Activated naive CD4-positive, alpha-beta T cell treated with anti-CD3 and anti-CD28 coated beads, Interleukin-2, amount 50 U/mL, for 24 hours (primary cell): ENCODE data around the gene LUC7L3.
A peak's percentile ranks its signal among the peaks of the same experiment; 100 is the strongest.

Experiments
- H3K27ac Mint-ChIP-seq: one replicate; pipeline ENCODE4 v1.8.0; 2021; ENCODE audit warnings: mild to moderate bottlenecking, mixed read lengths
- H3K27me3 Mint-ChIP-seq: one replicate; pipeline ENCODE4 v1.8.0; 2021; ENCODE audit warnings: mixed read lengths
- H3K36me3 Mint-ChIP-seq: one replicate; pipeline ENCODE4 v1.8.0; 2021; ENCODE audit warnings: mixed read lengths
- H3K4me1 Mint-ChIP-seq: one replicate; pipeline ENCODE4 v1.8.0; 2021; ENCODE audit warnings: mixed read lengths
- H3K4me3 Mint-ChIP-seq: one replicate; pipeline ENCODE4 v1.8.0; 2021; ENCODE audit warnings: mild to moderate bottlenecking, mixed read lengths
- H3K9me3 Mint-ChIP-seq: one replicate; pipeline ENCODE4 v1.8.0; 2021; ENCODE audit warnings: mixed read lengths

Gene LUC7L3

GRCh38 chr17:50775926-50776325, 56.5 kb downstream of the LUC7L3 start:
- no peak overlapping the region for H3K27ac Mint-ChIP-seq
- H3K4me3 Mint-ChIP-seq: no peak overlapping the region

GRCh38 chr17:50778471-50778870, 59.1 kb downstream of the LUC7L3 start:
- no peaks in the 10 kb centered on the region for H3K27me3 Mint-ChIP-seq
- no peak overlapping the region for H3K27ac Mint-ChIP-seq
- H3K9me3 Mint-ChIP-seq: no peaks in the 10 kb centered on the region
- H3K4me1 Mint-ChIP-seq: peaks cover 34% of the 10 kb centered on the region
- H3K36me3 Mint-ChIP-seq: no peaks in the 10 kb centered on the region
- no peak overlapping the region for H3K4me3 Mint-ChIP-seq

More at GRCh38 chr17:50775926-50776325, 56.5 kb downstream of the LUC7L3 start:
- Mint-ChIP-seq H3K27me3 (no peaks in the 10 kb centered on the region), H3K9me3 (no peaks in the 10 kb centered on the region), H3K4me1 (peaks cover 22% of the 10 kb centered on the region), H3K36me3 (no peaks in the 10 kb centered on the region)

DNA sequence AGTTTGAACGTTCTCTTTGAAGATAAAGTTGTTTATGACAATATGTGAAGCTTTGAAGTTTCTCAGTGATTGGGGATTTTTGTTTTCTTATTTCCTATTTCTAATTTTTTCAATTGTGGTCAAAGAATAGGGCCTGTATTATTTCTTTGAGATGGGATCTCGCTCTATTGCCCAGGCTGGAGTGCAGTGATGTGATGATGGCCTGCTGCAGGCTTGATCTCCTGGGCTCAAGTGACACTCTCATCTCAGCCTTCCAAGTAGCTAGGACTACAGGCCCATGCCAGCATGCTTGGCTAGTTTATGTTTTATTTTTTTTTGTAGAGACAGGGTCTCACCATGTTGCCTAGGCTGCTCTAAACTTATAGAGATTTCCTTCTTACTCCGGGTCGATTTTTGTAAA, 59.6 kb downstream of the LUC7L3 start:
- Mint-ChIP-seq H3K27me3 (no peaks in the 10 kb centered on the region), H3K4me1 (peaks cover 34% of the 10 kb centered on the region), H3K36me3 (no peaks in the 10 kb centered on the region), H3K27ac (peak overlapping the region; percentile 17), H3K4me3 (no peak overlapping the region), H3K9me3 (no peaks in the 10 kb centered on the region)

DNA sequence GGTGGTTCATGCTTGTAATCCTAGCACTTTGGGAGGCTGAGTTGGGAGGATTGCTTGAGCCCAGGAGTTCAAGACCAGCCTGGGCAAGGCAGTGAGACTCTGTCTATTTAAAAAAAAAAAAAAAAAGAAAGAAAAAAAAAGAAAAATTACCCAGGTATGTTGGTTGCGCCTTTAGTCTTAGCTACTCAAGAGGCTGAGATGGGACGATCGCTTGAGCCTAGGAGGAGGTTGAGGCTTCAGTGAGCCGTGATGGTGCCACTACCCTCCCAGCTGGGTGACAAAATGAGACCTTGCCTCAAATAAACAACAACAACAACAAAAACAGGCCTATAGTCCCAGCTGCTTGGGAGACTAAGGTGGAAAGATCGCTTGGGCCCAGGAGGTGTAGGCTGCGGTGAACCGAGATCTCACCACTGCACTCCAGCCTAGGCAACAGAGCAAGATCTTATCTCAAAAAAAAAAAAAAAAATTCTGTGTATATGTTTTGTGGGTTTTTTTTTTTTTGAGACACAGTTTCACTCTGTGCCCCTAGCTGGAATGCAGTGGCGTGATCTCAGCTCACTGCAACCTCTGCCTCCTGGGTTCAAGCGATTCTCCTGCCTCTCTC, 60.4 kb downstream of the LUC7L3 start:
- Mint-ChIP-seq H3K27me3 (no peaks in the 10 kb centered on the region), H3K27ac (peak overlapping the region; percentile 10), H3K4me3 (peak overlapping the region; percentile 38)

GRCh38 chr17:50781167-50781566, 61.8 kb downstream of the LUC7L3 start:
- no peaks in the 10 kb centered on the region for H3K36me3 Mint-ChIP-seq
- peaks cover 34% of the 10 kb centered on the region for H3K4me1 Mint-ChIP-seq
- no peaks in the 10 kb centered on the region for H3K9me3 Mint-ChIP-seq
- H3K27me3 Mint-ChIP-seq: no peaks in the 10 kb centered on the region
- H3K27ac Mint-ChIP-seq: no peak overlapping the region
- H3K4me3 Mint-ChIP-seq: peak overlapping the region; percentile 63

More for the DNA sequence above, 60.4 kb downstream of the LUC7L3 start:
- H3K36me3 Mint-ChIP-seq: no peaks in the 10 kb centered on the region
- H3K9me3 Mint-ChIP-seq: no peaks in the 10 kb centered on the region
- H3K4me1 Mint-ChIP-seq: peaks cover 34% of the 10 kb centered on the region

DNA sequence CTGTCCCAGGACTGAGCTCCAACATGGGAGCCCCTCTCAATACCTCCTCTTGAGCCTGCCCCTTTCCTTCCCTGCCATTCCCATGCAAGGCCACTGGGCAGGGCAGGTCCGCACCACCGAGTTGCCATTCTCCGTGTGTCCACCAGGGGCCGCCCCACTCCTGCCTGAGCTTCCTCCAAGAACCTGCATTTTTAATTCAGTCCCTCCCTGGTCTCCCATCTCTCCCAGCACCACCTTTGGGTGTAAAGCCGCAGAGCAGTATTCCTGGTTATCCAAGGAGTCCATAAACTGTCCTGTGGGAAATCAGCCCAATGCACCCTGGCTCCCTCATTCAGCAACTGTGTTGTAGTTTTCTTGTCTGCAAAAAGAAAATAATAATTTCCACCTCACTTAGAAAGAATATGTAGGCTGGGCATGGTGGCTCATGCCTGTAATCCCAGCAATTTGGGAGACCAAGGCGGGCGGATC, 63.8 kb downstream of the LUC7L3 start:
- H3K9me3 Mint-ChIP-seq: no peaks in the 10 kb centered on the region
- H3K36me3 Mint-ChIP-seq: no peaks in the 10 kb centered on the region
- H3K27me3 Mint-ChIP-seq: no peaks in the 10 kb centered on the region
- peaks cover 34% of the 10 kb centered on the region for H3K4me1 Mint-ChIP-seq
- peak overlapping the region; percentile 39 for H3K27ac Mint-ChIP-seq
- no peak overlapping the region for H3K4me3 Mint-ChIP-seq

GRCh38 chr17:50783905-50784304, 64.5 kb downstream of the LUC7L3 start:
- H3K9me3 Mint-ChIP-seq: no peaks in the 10 kb centered on the region
- no peaks in the 10 kb centered on the region for H3K36me3 Mint-ChIP-seq
- H3K27ac Mint-ChIP-seq: no peak overlapping the region
- no peak overlapping the region for H3K4me3 Mint-ChIP-seq
- H3K4me1 Mint-ChIP-seq: peaks cover 29% of the 10 kb centered on the region
- H3K27me3 Mint-ChIP-seq: no peaks in the 10 kb centered on the region

- no peak overlapping the region for H3K27ac Mint-ChIP-seq
- H3K27me3 Mint-ChIP-seq: no peaks in the 10 kb centered on the region
- H3K36me3 Mint-ChIP-seq: no peaks in the 10 kb centered on the region
- peaks cover 17% of the 10 kb centered on the region for H3K4me1 Mint-ChIP-seq
- no peaks in the 10 kb centered on the region for H3K9me3 Mint-ChIP-seq
- H3K4me3 Mint-ChIP-seq: no peak overlapping the region
Measured at GRCh38 chr17:50785126-50785525, 65.7 kb downstream of the LUC7L3 start.

DNA sequence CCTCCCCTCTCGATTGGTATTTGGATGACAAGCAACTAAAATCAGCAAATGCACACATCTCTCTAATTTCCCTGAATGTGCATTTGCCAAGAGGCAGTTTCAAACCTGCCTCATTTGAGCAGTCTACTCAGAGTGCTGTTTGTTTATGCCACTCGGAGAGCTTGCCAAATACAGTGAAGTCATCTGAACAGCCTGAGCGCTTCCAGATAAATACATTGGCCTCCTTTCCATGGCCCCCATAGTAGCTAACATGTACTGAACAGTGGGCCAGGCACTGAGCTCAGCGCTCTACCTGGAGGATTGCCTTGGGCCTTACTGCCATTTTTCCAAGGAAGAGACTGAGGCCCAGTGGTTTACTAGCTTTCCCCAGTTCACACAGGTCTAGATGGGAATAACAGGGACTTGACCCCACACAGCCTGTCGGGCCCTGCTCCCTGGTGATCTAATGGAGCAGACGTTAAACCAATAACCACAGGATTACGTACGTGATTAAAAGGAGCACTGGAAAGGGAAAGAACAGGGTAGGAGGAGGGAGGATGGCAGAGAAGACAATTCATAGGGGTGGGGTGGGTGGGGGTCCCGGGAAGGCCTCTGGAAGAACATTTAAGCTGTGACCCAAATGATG, 66.7 kb downstream of the LUC7L3 start:
- Mint-ChIP-seq H3K4me1 (peaks cover 11% of the 10 kb centered on the region), H3K9me3 (no peaks in the 10 kb centered on the region), H3K4me3 (no peak overlapping the region), H3K36me3 (no peaks in the 10 kb centered on the region), H3K27me3 (no peaks in the 10 kb centered on the region), H3K27ac (no peak overlapping the region)

DNA sequence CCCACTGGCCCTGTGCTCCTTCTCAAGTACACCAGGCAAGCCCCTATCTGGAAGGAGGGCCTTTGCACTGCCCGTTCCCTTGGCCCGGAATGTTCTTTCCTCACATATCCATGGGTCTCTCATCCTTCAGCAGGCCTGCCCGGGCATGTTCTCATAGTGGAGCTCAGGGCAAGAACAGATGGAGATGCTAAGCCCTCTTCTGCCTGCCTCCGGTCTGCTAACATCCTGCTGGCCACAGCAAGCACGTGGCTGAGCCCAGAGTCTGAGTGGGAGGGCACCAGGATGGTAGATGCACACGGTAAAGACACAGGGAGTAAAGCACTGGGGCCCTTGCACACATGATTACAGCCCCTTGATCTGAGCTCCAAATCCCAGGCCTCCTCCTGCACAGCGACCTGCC, 67.7 kb downstream of the LUC7L3 start:
- H3K27me3 Mint-ChIP-seq: no peaks in the 10 kb centered on the region
- H3K36me3 Mint-ChIP-seq: no peaks in the 10 kb centered on the region
- H3K27ac Mint-ChIP-seq: no peak overlapping the region
- H3K9me3 Mint-ChIP-seq: no peaks in the 10 kb centered on the region
- H3K4me1 Mint-ChIP-seq: peaks cover 5% of the 10 kb centered on the region
- H3K4me3 Mint-ChIP-seq: no peak overlapping the region

- Mint-ChIP-seq H3K4me3 (no peak overlapping the region), H3K27me3 (no peaks in the 10 kb centered on the region), H3K27ac (no peak overlapping the region), H3K9me3 (no peaks in the 10 kb centered on the region), H3K36me3 (no peaks in the 10 kb centered on the region), H3K4me1 (no peaks in the 10 kb centered on the region)
Measured at GRCh38 chr17:50790618-50791017, 71.2 kb downstream of the LUC7L3 start.

GRCh38 chr17:50792132-50792531, 72.7 kb downstream of the LUC7L3 start:
- Mint-ChIP-seq H3K4me3 (no peak overlapping the region), H3K36me3 (no peaks in the 10 kb centered on the region), H3K4me1 (no peaks in the 10 kb centered on the region)

DNA sequence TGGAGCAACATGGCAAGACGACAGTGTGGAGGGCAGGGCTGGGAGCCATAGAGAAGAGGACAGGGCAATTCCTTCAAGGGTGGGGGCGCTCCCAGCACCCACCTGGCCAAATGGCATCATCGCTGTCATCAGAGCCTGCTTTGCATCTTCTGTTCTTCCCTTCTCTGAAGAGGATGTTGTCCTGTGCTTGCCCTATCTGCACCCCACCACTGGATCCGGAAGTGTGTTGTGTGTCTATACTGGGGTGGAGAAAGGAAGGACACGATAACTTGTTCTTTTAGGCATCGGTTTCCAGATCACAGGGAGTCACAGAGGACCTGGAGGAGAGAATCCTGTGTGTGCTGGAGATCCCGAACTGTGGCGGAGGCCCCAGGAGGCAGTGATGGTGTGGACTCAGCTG, 73.6 kb downstream of the LUC7L3 start:
- H3K27ac Mint-ChIP-seq: no peak overlapping the region
- H3K27me3 Mint-ChIP-seq: no peaks in the 10 kb centered on the region
- no peaks in the 10 kb centered on the region for H3K4me1 Mint-ChIP-seq

More at GRCh38 chr17:50792132-50792531, 72.7 kb downstream of the LUC7L3 start:
- H3K9me3 Mint-ChIP-seq: no peaks in the 10 kb centered on the region
- no peaks in the 10 kb centered on the region for H3K27me3 Mint-ChIP-seq
- no peak overlapping the region for H3K27ac Mint-ChIP-seq

GRCh38 chr17:50794361-50794760, 75.0 kb downstream of the LUC7L3 start:
- no peaks in the 10 kb centered on the region for H3K27me3 Mint-ChIP-seq
- no peak overlapping the region for H3K27ac Mint-ChIP-seq
- H3K4me1 Mint-ChIP-seq: no peaks in the 10 kb centered on the region
- no peak overlapping the region for H3K4me3 Mint-ChIP-seq
- H3K36me3 Mint-ChIP-seq: no peaks in the 10 kb centered on the region
- H3K9me3 Mint-ChIP-seq: no peaks in the 10 kb centered on the region

More for the DNA sequence above, 73.6 kb downstream of the LUC7L3 start:
- no peaks in the 10 kb centered on the region for H3K36me3 Mint-ChIP-seq
- no peak overlapping the region for H3K4me3 Mint-ChIP-seq
- no peaks in the 10 kb centered on the region for H3K9me3 Mint-ChIP-seq

GRCh38 chr17:50797135-50797810, 77.9 kb downstream of the LUC7L3 start:
- no peaks in the 10 kb centered on the region for H3K27me3 Mint-ChIP-seq
- H3K9me3 Mint-ChIP-seq: no peaks in the 10 kb centered on the region
- H3K36me3 Mint-ChIP-seq: no peaks in the 10 kb centered on the region
- no peak overlapping the region for H3K27ac Mint-ChIP-seq
- no peak overlapping the region for H3K4me3 Mint-ChIP-seq
- no peaks in the 10 kb centered on the region for H3K4me1 Mint-ChIP-seq
